ENCODE results near the gene DFFB. TPM values are rescaled to one million over a fixed set of nuclear protein-coding genes. Genes with fewer than 3 reads are reported as not detected.

The DFFB gene
- total and polyA plus RNA-seq, 2 of the 4 experiments (the other 2 are of a cell fraction) = 6.5 to 7.3 TPM

DNA sequence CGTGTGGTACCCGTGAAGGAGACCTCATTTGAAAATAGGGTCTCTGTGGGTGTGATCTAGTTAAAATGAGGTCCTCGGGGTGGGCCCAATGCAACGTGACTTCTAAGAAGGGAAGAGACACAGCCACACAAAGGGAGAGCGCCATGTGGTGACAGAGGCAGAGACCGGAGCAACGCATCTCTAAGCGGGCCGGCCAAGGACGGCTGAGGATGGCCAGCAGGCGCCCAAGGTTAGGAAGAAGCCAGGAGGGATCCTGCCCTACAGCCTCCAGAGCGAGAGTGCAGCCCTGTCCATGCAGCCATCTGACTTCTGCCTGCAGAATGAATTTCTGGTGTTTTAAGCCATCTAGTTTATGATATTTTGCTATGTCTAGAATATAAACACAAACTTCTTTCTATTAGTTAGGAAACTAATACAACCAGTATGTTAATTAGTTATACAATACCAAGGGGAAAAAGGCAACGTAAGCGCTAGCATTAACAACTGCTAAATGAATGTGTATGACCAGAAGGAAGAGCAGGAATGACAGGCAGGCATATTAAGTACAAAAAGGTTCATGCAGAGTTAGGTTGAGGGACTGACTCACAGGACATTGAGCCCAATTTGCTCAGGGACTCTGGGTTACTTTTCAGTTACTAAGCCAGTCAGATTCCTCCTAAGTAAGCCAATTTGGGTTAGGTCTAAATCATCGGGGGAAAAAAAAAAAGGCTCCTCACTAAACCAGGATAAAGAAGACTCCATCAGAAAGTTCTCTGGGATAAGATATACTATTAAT is 4.4 kb upstream of the DFFB start:
- peaks cover 2% of the 10 kb centered on the region; the same call in 1 of the 2 replicates for H3K9me1 ChIP-seq (ENCODE audit: insufficient read depth, low read length)
- intact Hi-C loops (cut with micrococcal nuclease) = no loop called here
- H2AFZ ChIP-seq (replicated peaks; ENCODE audit: low read length, poor library complexity) = no peak overlapping the region
- no peak overlapping the region for H4K8ac ChIP-seq (ENCODE audit: low read depth in 2 of 2, low read length in 2 of 2)
- H3K36me3 ChIP-seq (ENCODE audit: control insufficient read depth, insufficient read depth, low read length) = peaks cover 19% of the 10 kb centered on the region
- ChIA-PET POLR2A (ENCODE audit: unreplicated experiment) (no interaction called here), CTCF (no interaction called here)
- H3K4me1 ChIP-seq (ENCODE audit: control insufficient read depth, insufficient read depth, low read length) = peaks cover 2% of the 10 kb centered on the region; the same call in 1 of the 2 replicates
- no peaks in the 10 kb centered on the region for H3K27me3 ChIP-seq (ENCODE audit: control insufficient read depth, insufficient read depth, low read length)
- H2BK20ac ChIP-seq (ENCODE audit: low read depth, low read length) = no peak overlapping the region
- DNase-seq (no peak), ATAC-seq (ENCODE audit: low read depth) (no peak)
- H2BK15ac ChIP-seq (ENCODE audit: low read depth, low read length) = no peak overlapping the region
- H3K4me3 ChIP-seq (ENCODE audit: insufficient read depth, low read depth, low read length) = no peak overlapping the region
- H3K4ac ChIP-seq (ENCODE audit: low read depth, low read length) = no peak overlapping the region
- H4K20me1 ChIP-seq (ENCODE audit: insufficient read depth, low read length) = peaks cover 3% of the 10 kb centered on the region; the same call in 1 of the 2 replicates
- H3K9me3 ChIP-seq (ENCODE audit: control insufficient read depth, insufficient read depth, low read length) = no peaks in the 10 kb centered on the region
- no TSS peak for BruUV-seq (replicated peaks)
- H3K79me1 ChIP-seq (ENCODE audit: low read depth in 1 of 2, low read length in 2 of 2) = peaks cover 19 to 27% of the 10 kb centered on the region in 2 experiments
- TF ChIP-seq, protein P1, sequence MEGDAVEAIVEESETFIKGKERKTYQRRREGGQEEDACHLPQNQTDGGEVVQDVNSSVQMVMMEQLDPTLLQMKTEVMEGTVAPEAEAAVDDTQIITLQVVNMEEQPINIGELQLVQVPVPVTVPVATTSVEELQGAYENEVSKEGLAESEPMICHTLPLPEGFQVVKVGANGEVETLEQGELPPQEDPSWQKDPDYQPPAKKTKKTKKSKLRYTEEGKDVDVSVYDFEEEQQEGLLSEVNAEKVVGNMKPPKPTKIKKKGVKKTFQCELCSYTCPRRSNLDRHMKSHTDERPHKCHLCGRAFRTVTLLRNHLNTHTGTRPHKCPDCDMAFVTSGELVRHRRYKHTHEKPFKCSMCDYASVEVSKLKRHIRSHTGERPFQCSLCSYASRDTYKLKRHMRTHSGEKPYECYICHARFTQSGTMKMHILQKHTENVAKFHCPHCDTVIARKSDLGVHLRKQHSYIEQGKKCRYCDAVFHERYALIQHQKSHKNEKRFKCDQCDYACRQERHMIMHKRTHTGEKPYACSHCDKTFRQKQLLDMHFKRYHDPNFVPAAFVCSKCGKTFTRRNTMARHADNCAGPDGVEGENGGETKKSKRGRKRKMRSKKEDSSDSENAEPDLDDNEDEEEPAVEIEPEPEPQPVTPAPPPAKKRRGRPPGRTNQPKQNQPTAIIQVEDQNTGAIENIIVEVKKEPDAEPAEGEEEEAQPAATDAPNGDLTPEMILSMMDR (conservative IDR thresholded peaks at IDR 0.05; ENCODE audit: low read depth, low read length) = no peak
- TF ChIP-seq BHLHE40 (IDR thresholded peaks at IDR 0.05; ENCODE audit: low read depth, low read length) = no peak
- no peak for TF ChIP-seq RCOR1 (IDR thresholded peaks at IDR 0.05; ENCODE audit: insufficient replicate concordance, low read length)
- TF ChIP-seq, protein P2, sequence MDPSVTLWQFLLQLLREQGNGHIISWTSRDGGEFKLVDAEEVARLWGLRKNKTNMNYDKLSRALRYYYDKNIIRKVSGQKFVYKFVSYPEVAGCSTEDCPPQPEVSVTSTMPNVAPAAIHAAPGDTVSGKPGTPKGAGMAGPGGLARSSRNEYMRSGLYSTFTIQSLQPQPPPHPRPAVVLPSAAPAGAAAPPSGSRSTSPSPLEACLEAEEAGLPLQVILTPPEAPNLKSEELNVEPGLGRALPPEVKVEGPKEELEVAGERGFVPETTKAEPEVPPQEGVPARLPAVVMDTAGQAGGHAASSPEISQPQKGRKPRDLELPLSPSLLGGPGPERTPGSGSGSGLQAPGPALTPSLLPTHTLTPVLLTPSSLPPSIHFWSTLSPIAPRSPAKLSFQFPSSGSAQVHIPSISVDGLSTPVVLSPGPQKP (IDR thresholded peaks at IDR 0.05; ENCODE audit: borderline replicate concordance, low read depth, low read length) = no peak
- no peak for TF ChIP-seq CHD1 (IDR thresholded peaks at IDR 0.05; ENCODE audit: low read depth, low read length)
- TF ChIP-seq FOS (IDR thresholded peaks at IDR 0.05; ENCODE audit: low read depth, low read length) = no peak
- no peak for TF ChIP-seq CEBPB (IDR thresholded peaks at IDR 0.05; ENCODE audit: low read depth, low read length)
- no peak for TF ChIP-seq SMC3 (IDR thresholded peaks at IDR 0.05; ENCODE audit: low read depth, low read length)
- H3K23ac ChIP-seq (ENCODE audit: low read depth, low read length) = no peak overlapping the region
- H3K27ac ChIP-seq (ENCODE audit: insufficient read depth, low read length) = no peak overlapping the region
- H2BK5ac ChIP-seq (ENCODE audit: low read depth, low read length, poor library complexity, severe bottlenecking) = no peak overlapping the region
- no peak overlapping the region for H4K5ac ChIP-seq (ENCODE audit: low read depth, low read length)
- H2AK5ac ChIP-seq (ENCODE audit: low read depth, low read length) = no peak overlapping the region
- H2AK9ac ChIP-seq (replicated peaks; ENCODE audit: low read depth, low read length, poor library complexity) = no peak overlapping the region
- no peak overlapping the region for H3K9ac ChIP-seq (ENCODE audit: low read depth, low read length)
- no peak overlapping the region for H3K56ac ChIP-seq (ENCODE audit: extremely low read depth, insufficient read depth, low read length)
- no peak overlapping the region for H3K18ac ChIP-seq (ENCODE audit: low read depth, low read length)
- 55% methylated on average over 2 of the region's 15 CpGs; no CpG with 5 or more reads in 1 of the 2 experiments for WGBS, 2 experiments (ENCODE audit: extremely low coverage in 2 of 2, insufficient read length in 1 of 2)
- H3K4me2 ChIP-seq (ENCODE audit: low read depth, low read length) = no peak overlapping the region
- in situ Hi-C loops (cut with MboI; ENCODE audit: low sequenced_read_pairs) = no loop called here
- dilution Hi-C loops (cut with HindIII; ENCODE audit: low sequenced_read_pairs, unreplicated experiment) = no loop called here
- H2BK120ac ChIP-seq (ENCODE audit: low read depth, low read length) = no peak overlapping the region
- no peak overlapping the region for H3K14ac ChIP-seq (replicated peaks; ENCODE audit: low read depth, low read length)
- H4K91ac ChIP-seq (ENCODE audit: insufficient read depth, low read depth, low read length) = no peak overlapping the region
